H1 (cell line): Measurements from ENCODE around the gene PSMF1. TPM values are rescaled to one million over a fixed set of nuclear protein-coding genes. Genes with fewer than 3 reads are reported as not detected.

Experiments used
- CTCF ChIA-PET: fragments of 300-600 bp; sonication (Branson Sonifier 250); formaldehyde crosslinking; loops from one replicate; lab custom pipeline; 2021; ENCODE audit not compliant: partially characterized antibody; lab: Charles Lee
- POLR2A ChIA-PET: fragments of 300-600 bp; sonication (Branson Sonifier 250); formaldehyde crosslinking; loops from one replicate; lab custom pipeline; 2021; ENCODE audit warnings: inconsistent platforms; ENCODE audit not compliant: partially characterized antibody; lab: Charles Lee
- DNase-seq, 2 experiments: peaks; one replicate each; pipeline versions ENCODE4 v3.0.0 to v3.0.0-alpha.2; 2010 to 2022; ENCODE audit warnings: low spot score in 2 of 2, low read depth in 1 of 2, mixed read lengths in 1 of 2
- FAIRE-seq: peaks from 2 replicates; lab custom pipeline; 2011; peaks lifted over from hg19 to GRCh38; lab: Jason Lieb, UNC
- H2AFZ ChIP-seq: 2 replicates; pipeline ENCODE4 v1.8.1; 2012; ENCODE audit warnings: low read length, inconsistent platforms
- H2AK5ac ChIP-seq: 2 replicates; pipeline ENCODE4 v1.6.1; 2013; ENCODE audit warnings: low read depth, low read length
- H2BK120ac ChIP-seq: replicated peaks from 2 replicates; pipeline ENCODE3; 2013; ENCODE audit warnings: low read depth, low read length, inconsistent platforms
- H2BK12ac ChIP-seq: 2 replicates; pipeline ENCODE4 v1.6.1; 2013; ENCODE audit warnings: low read depth, low read length
- H2BK15ac ChIP-seq: 2 replicates; pipeline ENCODE4 v1.6.1; 2013; ENCODE audit warnings: low read length
- H2BK20ac ChIP-seq: 2 replicates; pipeline ENCODE4 v1.6.1; 2013; ENCODE audit warnings: low read length
- H2BK5ac ChIP-seq: 2 replicates; pipeline ENCODE4 v1.6.1; 2013; ENCODE audit warnings: low read depth, low read length
- H3K14ac ChIP-seq: 2 replicates; pipeline ENCODE4 v1.6.1; 2013; ENCODE audit warnings: inconsistent platforms; ENCODE audit not compliant: insufficient read length
- H3K18ac ChIP-seq: 2 replicates; pipeline ENCODE4 v1.6.1; 2013; ENCODE audit warnings: low read length; ENCODE audit errors: extremely low read depth
- H3K23ac ChIP-seq: 2 replicates; pipeline ENCODE4 v1.6.1; 2013; ENCODE audit warnings: inconsistent platforms; ENCODE audit not compliant: insufficient read length
- H3K23me2 ChIP-seq: 2 replicates; pipeline ENCODE4 v1.6.1; 2013; ENCODE audit warnings: low read depth, low read length
- H3K27ac ChIP-seq: 2 replicates; pipeline ENCODE4 v1.6.1; 2011; ENCODE audit warnings: low read depth, low read length, inconsistent platforms
- H3K27me3 ChIP-seq, 4 experiments: replicated peaks in 1 of 4; 1 replicate in 1 of 4; 2 replicates in 3 of 4; pipeline versions ENCODE4 v1.6.1 to v1.8.1; 2011 to 2013; ENCODE audit warnings: low read length in 3 of 4, mild to moderate bottlenecking in 3 of 4, inconsistent platforms in 2 of 4, mixed read lengths in 2 of 4, moderate library complexity in 1 of 4; ENCODE audit not compliant: control insufficient read depth in 3 of 4, insufficient read depth in 3 of 4; ENCODE audit errors: extremely low read depth in 1 of 4
- H3K36me3 ChIP-seq, 4 experiments: 2 replicates each; pipeline versions ENCODE4 v1.6.1 to v1.8.1; 2011 to 2013; ENCODE audit warnings: mild to moderate bottlenecking in 4 of 4, low read length in 3 of 4, moderate library complexity in 2 of 4, control low read depth in 1 of 4, inconsistent platforms in 1 of 4; ENCODE audit not compliant: insufficient read depth in 4 of 4, control insufficient read depth in 2 of 4
- H3K4ac ChIP-seq: replicated peaks from 2 replicates; pipeline ENCODE3; 2013; ENCODE audit warnings: low read length, low read depth, mixed read lengths, inconsistent platforms; ENCODE audit not compliant: insufficient read length
- H3K4me1 ChIP-seq, 4 experiments: replicated peaks in 1 of 4; 1 replicate in 1 of 4; 2 replicates in 3 of 4; pipeline versions ENCODE4 v1.6.1 to v1.8.1; 2011 to 2013; ENCODE audit warnings: low read length in 3 of 4, inconsistent platforms in 2 of 4, mixed read lengths in 1 of 4; ENCODE audit not compliant: insufficient read depth in 4 of 4, control insufficient read depth in 3 of 4
- H3K4me2 ChIP-seq, 2 experiments: 2 replicates each; pipeline versions ENCODE4 v1.6.1 to v1.8.1; 2011 to 2013; ENCODE audit warnings: low read depth in 2 of 2, low read length in 2 of 2, control low read depth in 1 of 2, inconsistent platforms in 1 of 2, mild to moderate bottlenecking in 1 of 2; ENCODE audit not compliant: insufficient read depth in 1 of 2
- H3K4me3 ChIP-seq, 4 experiments: fragments of 200-600, 300-600 bp in 1 of 4; sonication (generic), shearing (Covaris generic), sonication (Bioruptor Twin) in 1 of 4; 2 replicates each; pipeline versions ENCODE4 v1.5.1 to v1.8.1; 2011 to 2016; ENCODE audit warnings: low read length in 4 of 4, low read depth in 3 of 4, control low read depth in 2 of 4, inconsistent platforms in 2 of 4, mild to moderate bottlenecking in 2 of 4, mixed read lengths in 1 of 4, moderate library complexity in 1 of 4; ENCODE audit not compliant: insufficient read depth in 2 of 4; ENCODE audit errors: extremely low read depth in 1 of 4
- H3K56ac ChIP-seq: replicated peaks from 2 replicates; pipeline ENCODE3; 2013; ENCODE audit warnings: low read depth, mild to moderate bottlenecking, mixed read lengths, low read length, inconsistent platforms; ENCODE audit not compliant: insufficient read length
- H3K79me1 ChIP-seq: 2 replicates; pipeline ENCODE4 v1.6.1; 2013; ENCODE audit warnings: low read depth, low read length, control low read depth
- H3K79me2 ChIP-seq, 2 experiments: 2 replicates each; pipeline versions ENCODE4 v1.6.1 to v1.8.1; 2012 to 2013; ENCODE audit warnings: low read length in 2 of 2, mild to moderate bottlenecking in 2 of 2, inconsistent platforms in 1 of 2; ENCODE audit not compliant: insufficient read depth in 2 of 2, control insufficient read depth in 1 of 2
- H3K9ac ChIP-seq, 4 experiments: replicated peaks in 1 of 4; 1 replicate in 1 of 4; 2 replicates in 3 of 4; pipeline versions ENCODE4 v1.6.1 to v1.8.1; 2011 to 2013; ENCODE audit warnings: low read depth in 3 of 4, low read length in 3 of 4, control low read depth in 2 of 4, mild to moderate bottlenecking in 2 of 4, moderate library complexity in 2 of 4, inconsistent platforms in 1 of 4; ENCODE audit errors: extremely low read depth in 1 of 4
- H3K9me3 ChIP-seq, 2 experiments: 2 replicates each; pipeline versions ENCODE4 v1.6.1 to v1.8.1; 2012 to 2013; ENCODE audit warnings: mild to moderate bottlenecking in 2 of 2, moderate library complexity in 2 of 2, control low read depth in 1 of 2, inconsistent platforms in 1 of 2, low read depth in 1 of 2, low read length in 1 of 2, mixed read lengths in 1 of 2; ENCODE audit not compliant: insufficient read depth in 2 of 2
- H4K20me1 ChIP-seq, 2 experiments: replicated peaks in 1 of 2; 2 replicates each; pipeline versions ENCODE3 to v1.8.1; 2011 to 2013; ENCODE audit warnings: inconsistent platforms in 2 of 2, low read length in 2 of 2, mild to moderate bottlenecking in 1 of 2; ENCODE audit not compliant: insufficient read depth in 2 of 2, control insufficient read depth in 1 of 2
- H4K5ac ChIP-seq: 2 replicates; pipeline ENCODE4 v1.6.1; 2013; ENCODE audit warnings: low read length, low read depth, mixed read lengths, inconsistent platforms; ENCODE audit not compliant: insufficient read length
- H4K8ac ChIP-seq: 2 replicates; pipeline ENCODE4 v1.8.0; 2013; ENCODE audit warnings: mild to moderate bottlenecking, moderate library complexity, low read length, inconsistent platforms; ENCODE audit not compliant: insufficient read depth; ENCODE audit errors: extremely low read depth
- H4K91ac ChIP-seq: replicated peaks from 2 replicates; pipeline ENCODE3; 2013; ENCODE audit warnings: low read length, mixed read lengths, inconsistent platforms; ENCODE audit not compliant: insufficient read length
- BRCA1 ChIP-seq: IDR thresholded peaks from 2 replicates; pipeline ENCODE4 v1.6.1; 2012; ENCODE audit warnings: low read depth, low read length, improper control_type of control experiment
- ZNF274 ChIP-seq: IDR thresholded peaks from 2 replicates; pipeline ENCODE4 v1.7.0; 2012; ENCODE audit warnings: low read length, borderline replicate concordance; ENCODE audit errors: extremely low read depth
- WGBS, 2 experiments: shearing (Covaris generic) in 1 of 2; methylation state at CpG; one replicate each; pipeline versions ENCODE4 v1.1.6 to v1.1.7; 2013 to 2015; ENCODE audit warnings: low lambda C conversion rate in 2 of 2, mixed read lengths in 2 of 2, inconsistent platforms in 1 of 2, low coverage in 1 of 2, missing lambda C conversion rate in 1 of 2; ENCODE audit not compliant: insufficient replicate concordance in 2 of 2, insufficient coverage in 1 of 2, insufficient read length in 1 of 2; ENCODE audit errors: extremely low coverage in 1 of 2, missing lambda C conversion rate in 1 of 2; 5-methylcytosine and 5-hydroxymethylcytosine counted together
- polyA plus RNA-seq, 7 experiments: library from polyadenylated mRNA; depleted of rRNA in 3 of 7; stranded (reverse) in 5 of 7; unstranded in 2 of 7; fragments of >200 nt in 5 of 7; fragments of 200-250 nt in 2 of 7; gene quantifications; 1 replicate in 5 of 7; 2 replicates in 1 of 7; 4 replicates in 1 of 7; pipeline versions ENCODE4 v1.2.1 to v1.2.3, GENCODE V29; 2011 to 2013; ENCODE audit warnings: missing spikeins in 2 of 7, mixed read lengths in 2 of 7
- total RNA-seq: library from RNA; stranded (reverse); fragmentation: NEBNext Ultra II Directional; extraction: Animal tissue kit (Norgen Biotek cat#: 25700); gene quantifications from 2 replicates; pipeline ENCODE4 v1.2.1, GENCODE V29; 2021

PSMF1 gene
- total and polyA plus RNA-seq, 2 of the 8 experiments (the other 6 are each of a cell fraction or from before 2014, with no cell fraction given), result 106 to 159 TPM

DNA sequence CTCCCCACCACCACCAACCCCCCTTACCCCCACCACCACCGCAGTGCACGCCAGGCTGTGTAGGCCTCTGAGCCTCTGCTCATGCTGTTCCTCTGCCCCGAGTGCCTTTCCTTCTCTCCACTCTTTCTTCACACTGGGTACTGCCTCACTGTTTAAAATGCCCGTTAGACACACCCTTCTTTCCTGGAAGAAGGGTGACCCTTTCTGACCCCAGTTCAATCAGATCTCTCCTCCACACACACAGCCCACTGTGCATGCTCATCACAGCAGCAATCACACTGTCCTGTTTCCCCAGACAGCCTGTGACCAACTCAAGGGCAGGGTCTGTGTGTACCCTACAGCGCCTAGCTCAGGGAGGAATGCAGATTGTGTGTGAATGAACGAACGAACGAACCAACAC is 56.4 kb downstream of the PSMF1 start:
- CTCF ChIA-PET, result interaction anchor here (1.2 to 8.7 kb wide), 5 partner anchors 9 to 34 kb away, joined by 3 to 101 read pairs (median 16); partner anchors contain the start of gene C20orf202
- no peak overlapping the region for H2BK12ac ChIP-seq
- no peaks in the 10 kb centered on the region for H3K27me3 ChIP-seq
- no peak overlapping the region for H3K27ac ChIP-seq
- no peak overlapping the region for H3K56ac ChIP-seq
- peaks cover 0 to 7% (median under 1%) of the 10 kb centered on the region in 4 experiments; a peak in 5 of 8 replicates for H3K36me3 ChIP-seq
- DNase-seq (no peak), FAIRE-seq (no peak)
- no peak overlapping the region for H2BK20ac ChIP-seq
- H3K23me2 ChIP-seq, result no peaks in the 10 kb centered on the region; the same call in 1 of the 2 replicates
- H2BK15ac ChIP-seq, result no peak overlapping the region
- H3K4ac ChIP-seq, result no peak overlapping the region
- H3K23ac ChIP-seq, result no peak overlapping the region
- H3K4me1 ChIP-seq, result no peaks in the 10 kb centered on the region
- no peak overlapping the region for H4K5ac ChIP-seq
- H3K4me2 ChIP-seq, result no peak overlapping the region
- H4K20me1 ChIP-seq, result peaks cover 4 to 26% of the 10 kb centered on the region in 2 experiments
- H3K9me3 ChIP-seq, result no peaks in the 10 kb centered on the region
- no peaks in the 10 kb centered on the region for H3K79me2 ChIP-seq
- peaks cover 2% of the 10 kb centered on the region for H3K79me1 ChIP-seq
- H4K91ac ChIP-seq, result no peak overlapping the region
- no peak overlapping the region for H2BK120ac ChIP-seq
- WGBS, 2 experiments, result 82% methylated on average over 7 of the region's 8 CpGs; no CpG with 5 or more reads in 1 of the 2 experiments
- H2AK5ac ChIP-seq, result no peak overlapping the region
- H3K9ac ChIP-seq, result no peak overlapping the region
- POLR2A ChIA-PET, result interaction anchor here (1.2 to 1.3 kb wide), 2 partner anchors 9 to 38 kb away, joined by 3 to 7 read pairs; no protein-coding TSS in a partner anchor
- H2BK5ac ChIP-seq, result no peak overlapping the region
- no peak overlapping the region for H2AFZ ChIP-seq
- no peak overlapping the region for H3K4me3 ChIP-seq
- no peak overlapping the region for H3K14ac ChIP-seq
- H3K18ac ChIP-seq, result no peak overlapping the region
- H4K8ac ChIP-seq, result no peak overlapping the region
- TF ChIP-seq ZNF274 (no peak), BRCA1 (no peak)
